GM23248 (cell line): Measurements from ENCODE around the gene DUSP2. TPM values are rescaled to one million over a fixed set of nuclear protein-coding genes. Genes with fewer than 3 reads are reported as not detected.

Source experiments
- DNase-seq: peaks from one replicate; pipeline ENCODE4 v3.0.0-alpha.2; 2015
- H2AFZ ChIP-seq: fragments of 200-600 bp; sonication (generic); 2 replicates; pipeline ENCODE4 v1.6.1; 2016; ENCODE audit warnings: antibody characterized with exemption
- H3F3A ChIP-seq: fragments of 200-600 bp; sonication (generic); 2 replicates; pipeline ENCODE4 v1.6.1; 2016; ENCODE audit warnings: mild to moderate bottlenecking, antibody characterized with exemption, mixed run types; ENCODE audit not compliant: insufficient read depth
- H3K27ac ChIP-seq: fragments of 200-600 bp; sonication (generic); 2 replicates; pipeline ENCODE4 v1.5.1; 2016; ENCODE audit warnings: mild to moderate bottlenecking
- H3K27me3 ChIP-seq: fragments of 200-600 bp; sonication (generic); replicated peaks from 2 replicates; pipeline ENCODE4 v1.6.1; 2016; ENCODE audit warnings: mild to moderate bottlenecking; ENCODE audit not compliant: insufficient read depth
- H3K36me3 ChIP-seq: fragments of 200-600 bp; sonication (generic); 2 replicates; pipeline ENCODE4 v1.6.1; 2016; ENCODE audit warnings: low read depth, mild to moderate bottlenecking
- H3K4me1 ChIP-seq: fragments of 200-600 bp; sonication (generic); 2 replicates; pipeline ENCODE4 v1.6.1; 2016; ENCODE audit warnings: mild to moderate bottlenecking; ENCODE audit not compliant: insufficient read depth
- H3K4me2 ChIP-seq: fragments of 200-600 bp; sonication (generic); one replicate; pipeline ENCODE4 v1.6.1; 2016; ENCODE audit warnings: mild to moderate bottlenecking; ENCODE audit not compliant: unreplicated experiment
- H3K4me3 ChIP-seq: fragments of 200-600 bp; sonication (generic); 2 replicates; pipeline ENCODE4 v1.5.1; 2016; ENCODE audit warnings: mild to moderate bottlenecking
- H3K79me2 ChIP-seq: fragments of 200-600 bp; sonication (generic); 2 replicates; pipeline ENCODE4 v1.6.1; 2016; ENCODE audit warnings: mild to moderate bottlenecking; ENCODE audit not compliant: insufficient read depth
- H3K9ac ChIP-seq: fragments of 200-600 bp; sonication (generic); 2 replicates; pipeline ENCODE4 v1.6.1; 2016; ENCODE audit warnings: mild to moderate bottlenecking
- H3K9me2 ChIP-seq: fragments of 200-600 bp; sonication (generic); 2 replicates; pipeline ENCODE4 v1.6.1; 2016; ENCODE audit warnings: mixed run types, mild to moderate bottlenecking, moderate library complexity; ENCODE audit not compliant: insufficient read depth
- H3K9me3 ChIP-seq: fragments of 200-600 bp; sonication (generic); one replicate; pipeline ENCODE4 v1.6.1; 2017; ENCODE audit warnings: low read depth
- H4K20me1 ChIP-seq: fragments of 200-600 bp; sonication (generic); 2 replicates; pipeline ENCODE4 v1.6.0; 2016; ENCODE audit not compliant: insufficient read depth
- EZH2 ChIP-seq: fragments of 200-600 bp; sonication (generic); IDR thresholded peaks from 2 replicates; pipeline ENCODE4 v1.6.1; 2018; ENCODE audit warnings: antibody characterized with exemption, mild to moderate bottlenecking; ENCODE audit not compliant: insufficient read depth, poor library complexity, severe bottlenecking
- EZH2phosphoT487 ChIP-seq: fragments of 200-600 bp; sonication (generic); IDR thresholded peaks from 2 replicates; pipeline ENCODE4 v1.6.1; 2018; ENCODE audit warnings: antibody characterized with exemption, moderate library complexity, mild to moderate bottlenecking, low read depth; ENCODE audit not compliant: insufficient read depth
- WGBS, 2 experiments: methylation state at CpG; one replicate each; pipeline ENCODE4 v1.1.6; 2015 to 2017; ENCODE audit warnings: low lambda C conversion rate in 2 of 2, low coverage in 1 of 2; ENCODE audit errors: missing lambda C conversion rate in 2 of 2; 5-methylcytosine and 5-hydroxymethylcytosine counted together
- in situ Hi-C: fragments of 300-500 bp; cut with MboI; formaldehyde crosslinking; loops from 2 replicates; pipeline ENCODE4 v1.15.0; 2020
- polyA plus RNA-seq: library from polyadenylated mRNA; unstranded; fragments of >200 nt; fragmentation: Nextera tagmentation; extraction: Ambion mirVana; gene quantifications from 2 replicates; pipeline ENCODE4 v1.2.1, GENCODE V29; 2016
- total RNA-seq: library from RNA; depleted of rRNA; stranded (reverse); fragments of >200 nt; shearing (Covaris generic); gene quantifications from 2 replicates; pipeline ENCODE4 v1.2.3, GENCODE V29; 2014

Gene DUSP2
- total and polyA plus RNA-seq, 2 experiments from 2014 or later, result 3.1 to 8.8 TPM

GRCh38 chr2:96114546-96114902, 30.7 kb downstream of the DUSP2 start:
- WGBS, 2 experiments, result 88 to 93% methylated on average over 13 of the region's 13 CpGs
- in situ Hi-C loops, result no loop called here
- Histone ChIP-seq H3K9ac (no peak overlapping the region), H3K36me3 (no peaks in the 10 kb centered on the region), H3K4me1 (no peaks in the 10 kb centered on the region), H3K9me3 (no peaks in the 10 kb centered on the region), H2AFZ (no peak overlapping the region), H4K20me1 (no peaks in the 10 kb centered on the region), H3K4me2 (no peak overlapping the region), H3K79me2 (no peaks in the 10 kb centered on the region), H3K27ac (no peak overlapping the region), H3K9me2 (no peaks in the 10 kb centered on the region), H3K27me3 (peaks cover 22% of the 10 kb centered on the region), H3F3A (no peaks in the 10 kb centered on the region), H3K4me3 (no peak overlapping the region)
- no peak for DNase-seq
- no peak for TF ChIP-seq EZH2phosphoT487
- TF ChIP-seq EZH2, result no peak

- H4K20me1 ChIP-seq, result no peaks in the 10 kb centered on the region
- no peak overlapping the region for H3K9ac ChIP-seq
- no peak overlapping the region for H3K4me2 ChIP-seq
- no peaks in the 10 kb centered on the region for H3K9me2 ChIP-seq
- H3K4me1 ChIP-seq, result no peaks in the 10 kb centered on the region
- H3K79me2 ChIP-seq, result no peaks in the 10 kb centered on the region
- H2AFZ ChIP-seq, result no peak overlapping the region
- peaks cover 19% of the 10 kb centered on the region for H3K27me3 ChIP-seq
- no peak overlapping the region for H3K4me3 ChIP-seq
- no peaks in the 10 kb centered on the region for H3F3A ChIP-seq
- WGBS, 2 experiments, result 83% methylated on average over 17 of the region's 17 CpGs
- no peak for TF ChIP-seq EZH2
- no peak for TF ChIP-seq EZH2phosphoT487
- H3K36me3 ChIP-seq, result no peaks in the 10 kb centered on the region
- H3K9me3 ChIP-seq, result no peaks in the 10 kb centered on the region
- in situ Hi-C loops, result no loop called here
- no peak overlapping the region for H3K27ac ChIP-seq
- DNase-seq, result no peak
These were observed 31.3 kb downstream of the DUSP2 start for GRCh38 chr2:96113951-96114350.

- H3K9me2 ChIP-seq, result no peaks in the 10 kb centered on the region
- 77 to 88% methylated on average over 7 of the region's 7 CpGs for WGBS, 2 experiments
- H3K4me3 ChIP-seq, result no peak overlapping the region
- no peak for DNase-seq
- H3K9ac ChIP-seq, result no peak overlapping the region
- in situ Hi-C loops, result no loop called here
- no peaks in the 10 kb centered on the region for H3K4me1 ChIP-seq
- H3K79me2 ChIP-seq, result no peaks in the 10 kb centered on the region
- H3K27me3 ChIP-seq, result peaks cover 23% of the 10 kb centered on the region
- H3K36me3 ChIP-seq, result no peaks in the 10 kb centered on the region
- no peak overlapping the region for H2AFZ ChIP-seq
- H3K9me3 ChIP-seq, result no peaks in the 10 kb centered on the region
- H3K4me2 ChIP-seq, result no peak overlapping the region
- TF ChIP-seq EZH2, result no peak
- TF ChIP-seq EZH2phosphoT487, result no peak
- no peaks in the 10 kb centered on the region for H4K20me1 ChIP-seq
- no peak overlapping the region for H3K27ac ChIP-seq
- H3F3A ChIP-seq, result no peaks in the 10 kb centered on the region
These were observed 31.9 kb downstream of the DUSP2 start for GRCh38 chr2:96113367-96113677.

GRCh38 chr2:96112501-96113366, 32.5 kb downstream of the DUSP2 start:
- in situ Hi-C loops, result no loop called here
- Histone ChIP-seq H3K9me3 (no peaks in the 10 kb centered on the region), H3K79me2 (no peaks in the 10 kb centered on the region), H3K36me3 (no peaks in the 10 kb centered on the region), H4K20me1 (no peaks in the 10 kb centered on the region), H2AFZ (no peak overlapping the region), H3K9ac (no peak overlapping the region), H3K4me1 (no peaks in the 10 kb centered on the region), H3K27me3 (peaks cover 20% of the 10 kb centered on the region), H3F3A (no peaks in the 10 kb centered on the region), H3K9me2 (no peaks in the 10 kb centered on the region), H3K4me3 (no peak overlapping the region), H3K4me2 (no peak overlapping the region), H3K27ac (no peak overlapping the region)
- 68 to 76% methylated on average over 8 to 9 of the region's 9 CpGs for WGBS, 2 experiments
- TF ChIP-seq EZH2, result no peak
- no peak for TF ChIP-seq EZH2phosphoT487
- DNase-seq, result no peak
